ENCODE results near the gene MTSS2.

MTSS2 gene

DNA sequence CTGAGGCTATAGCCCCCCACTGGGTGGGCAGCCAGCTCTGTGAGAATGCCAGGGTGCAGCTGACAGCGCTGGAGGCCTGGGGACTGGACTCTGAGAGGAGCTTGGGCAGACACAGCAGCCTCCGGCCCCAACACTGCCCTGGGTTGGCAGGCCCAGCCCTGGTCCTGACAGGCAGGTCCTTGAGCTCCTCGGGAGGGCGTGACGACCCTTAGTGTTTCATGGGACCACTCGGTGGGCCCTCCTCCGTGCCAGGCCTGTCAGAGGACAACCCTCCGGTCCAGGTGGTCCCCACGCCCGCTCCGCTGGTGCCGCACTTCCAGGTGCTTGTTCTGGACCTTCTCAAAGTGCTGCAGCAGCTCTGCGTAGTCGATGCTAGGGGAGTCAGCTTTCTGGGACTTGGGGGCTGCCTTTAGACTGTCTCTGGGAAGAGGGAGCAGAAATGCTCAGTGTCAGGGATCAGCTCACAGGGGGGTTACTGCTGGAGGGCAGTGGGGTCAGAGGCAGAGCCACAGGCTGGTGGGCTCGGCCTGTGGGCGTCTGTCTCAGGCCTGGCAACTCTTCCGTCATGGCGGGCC is 1.9 kb upstream of the MTSS2 start:
- DNase-seq (ENCODE audit: low read depth in 2 of 3, low spot score in 2 of 3) = no peak

DNA sequence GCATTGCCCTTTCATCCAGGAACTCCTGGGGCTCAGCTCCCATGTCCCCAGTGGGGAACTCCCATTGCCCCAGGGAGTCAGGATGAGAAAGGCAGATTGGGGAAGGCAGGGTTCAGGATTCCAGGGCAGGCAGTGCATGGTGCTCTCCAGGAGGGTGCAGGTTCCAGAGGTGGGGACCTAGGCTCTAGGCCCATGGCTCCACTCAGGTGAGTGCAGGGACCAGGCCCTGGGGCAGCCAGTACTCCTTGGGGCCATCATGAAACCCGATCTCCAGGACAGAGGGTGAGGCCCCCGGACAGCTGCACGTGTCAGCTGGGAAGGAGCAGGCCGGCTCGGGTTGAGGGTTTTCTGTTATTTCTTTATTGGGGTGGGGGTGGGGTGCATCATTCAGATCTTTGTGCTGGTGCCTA is 1.3 kb upstream of the MTSS2 start:
- no peak for DNase-seq (ENCODE audit: low read depth in 2 of 3, low spot score in 2 of 3)

DNA sequence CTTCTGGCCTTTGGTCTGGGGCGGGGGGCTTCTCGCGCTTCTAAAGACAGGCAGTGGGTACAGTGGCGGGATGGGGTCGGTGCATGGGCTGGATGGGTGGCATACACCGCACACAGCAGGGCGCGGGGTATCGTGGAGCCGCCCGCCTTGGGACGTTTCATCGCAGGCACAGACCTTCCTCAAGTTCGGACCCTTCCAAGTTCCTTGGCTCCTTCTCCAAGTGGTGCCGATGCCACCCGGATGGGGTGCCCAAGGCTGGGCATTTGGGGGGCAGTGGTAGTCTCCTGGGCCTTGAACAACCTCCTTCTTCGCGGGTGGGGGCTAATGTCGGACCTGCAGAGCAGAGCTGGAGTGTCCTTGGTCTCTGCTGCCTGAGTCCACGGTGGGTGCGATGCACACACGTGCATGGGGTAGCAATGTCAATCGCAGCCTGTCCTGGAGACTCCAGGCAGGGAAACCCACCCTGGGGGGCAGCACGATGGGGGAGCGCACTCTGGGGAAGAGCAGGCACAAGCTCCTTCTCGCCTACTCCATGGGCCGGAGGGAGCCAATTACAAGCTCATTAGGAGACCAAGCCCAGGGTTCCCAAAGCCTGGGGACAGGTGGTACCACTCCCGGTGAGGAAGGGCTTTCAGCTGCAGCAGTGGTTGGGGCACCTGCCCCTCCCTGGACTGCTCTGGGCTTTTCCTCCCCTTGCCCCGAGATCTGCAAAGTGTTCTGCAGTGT is 686 bp upstream of the MTSS2 start:
- no peak for DNase-seq (ENCODE audit: low read depth in 2 of 3, low spot score in 2 of 3)

DNA sequence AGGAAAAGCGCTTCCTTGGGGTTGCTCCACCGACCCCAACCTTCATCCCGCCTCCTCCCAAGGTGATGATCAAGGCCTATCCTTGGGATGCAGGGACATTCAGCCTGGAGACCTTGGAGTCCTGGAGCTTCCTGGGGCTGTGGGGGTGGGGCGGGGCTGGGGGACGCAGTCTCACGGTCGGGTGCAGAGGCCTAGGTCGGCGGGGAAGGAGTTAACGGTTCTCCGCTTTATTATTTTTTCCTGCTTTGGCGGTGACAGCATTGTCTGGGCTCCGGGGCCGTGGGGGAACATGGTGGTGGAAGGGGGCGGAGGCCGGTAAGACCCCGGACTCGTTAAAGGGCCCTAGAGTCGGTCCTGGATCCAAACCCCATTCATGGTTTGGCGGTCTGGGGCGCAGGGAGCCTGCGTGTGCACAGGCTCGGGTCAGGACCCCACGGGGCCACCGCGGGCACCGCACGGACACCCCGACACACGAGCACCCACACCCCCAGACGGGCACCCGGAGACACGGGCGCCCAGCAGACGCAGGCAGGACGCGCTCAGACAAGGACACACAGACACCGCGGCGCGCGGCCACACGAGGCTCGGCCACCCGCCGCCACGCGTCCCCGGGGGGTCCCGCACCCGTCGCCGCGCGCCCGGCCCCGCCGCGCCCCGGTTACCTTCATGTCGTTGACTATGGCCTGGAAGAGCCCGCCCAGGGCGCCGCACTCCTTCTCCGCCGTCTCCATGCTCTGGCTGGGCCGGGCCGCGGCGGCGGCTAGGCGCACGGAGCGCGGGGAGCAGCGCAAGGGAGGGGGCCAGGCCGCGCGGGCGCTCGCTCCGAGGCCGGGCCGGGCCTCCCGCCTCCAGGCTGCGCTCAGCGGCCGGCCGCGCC is 554 bp downstream of the MTSS2 start:
- DNase-seq (ENCODE audit: low read depth in 2 of 3, low spot score in 2 of 3) = no peak

DNA sequence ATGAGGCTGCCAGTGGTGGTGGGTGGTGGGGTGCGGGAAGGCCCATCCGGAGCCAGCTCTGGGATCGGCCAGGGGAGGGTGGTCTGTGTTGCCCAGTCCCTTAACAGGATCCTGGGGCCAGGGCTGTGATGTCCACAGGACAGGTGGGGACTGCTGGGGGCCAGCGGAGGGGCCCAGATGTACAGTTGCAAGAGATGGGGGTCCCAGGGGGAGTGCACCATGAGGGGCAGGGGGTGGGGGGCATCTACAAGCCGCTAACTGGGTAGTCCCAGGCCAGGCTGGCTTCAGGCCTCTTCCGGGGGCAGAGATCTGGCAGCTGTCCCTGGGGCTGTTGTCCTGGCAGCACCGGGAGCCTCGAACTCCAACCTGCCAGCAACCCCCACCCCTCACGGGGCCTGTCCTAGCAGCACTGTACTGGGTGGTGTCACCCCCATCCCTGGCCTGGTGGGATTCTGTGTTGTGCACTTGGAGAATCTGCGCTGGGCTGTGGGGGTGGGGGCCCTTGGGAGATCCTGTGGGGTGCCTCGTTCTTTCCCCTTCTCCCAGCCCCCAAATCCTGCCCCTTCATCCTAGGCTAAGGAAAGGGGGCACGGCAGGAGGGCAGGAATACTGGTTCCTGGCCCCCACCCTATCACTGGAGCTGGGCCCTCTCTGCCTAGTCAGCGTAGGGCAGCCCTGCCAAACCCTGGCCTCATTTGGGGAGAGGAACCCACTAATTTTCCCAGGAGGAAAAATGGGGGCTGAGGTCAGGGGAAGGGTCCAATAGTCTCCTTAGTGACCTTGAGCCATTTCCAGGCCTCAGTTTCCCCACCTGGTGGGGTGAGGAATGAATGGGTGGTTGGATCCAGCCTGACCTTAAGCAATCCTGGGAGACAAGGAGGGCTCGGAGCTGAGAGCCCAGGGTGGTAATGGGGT is 1.4 kb downstream of the MTSS2 start:
- no peak for DNase-seq (ENCODE audit: low read depth in 2 of 3, low spot score in 2 of 3)

DNA sequence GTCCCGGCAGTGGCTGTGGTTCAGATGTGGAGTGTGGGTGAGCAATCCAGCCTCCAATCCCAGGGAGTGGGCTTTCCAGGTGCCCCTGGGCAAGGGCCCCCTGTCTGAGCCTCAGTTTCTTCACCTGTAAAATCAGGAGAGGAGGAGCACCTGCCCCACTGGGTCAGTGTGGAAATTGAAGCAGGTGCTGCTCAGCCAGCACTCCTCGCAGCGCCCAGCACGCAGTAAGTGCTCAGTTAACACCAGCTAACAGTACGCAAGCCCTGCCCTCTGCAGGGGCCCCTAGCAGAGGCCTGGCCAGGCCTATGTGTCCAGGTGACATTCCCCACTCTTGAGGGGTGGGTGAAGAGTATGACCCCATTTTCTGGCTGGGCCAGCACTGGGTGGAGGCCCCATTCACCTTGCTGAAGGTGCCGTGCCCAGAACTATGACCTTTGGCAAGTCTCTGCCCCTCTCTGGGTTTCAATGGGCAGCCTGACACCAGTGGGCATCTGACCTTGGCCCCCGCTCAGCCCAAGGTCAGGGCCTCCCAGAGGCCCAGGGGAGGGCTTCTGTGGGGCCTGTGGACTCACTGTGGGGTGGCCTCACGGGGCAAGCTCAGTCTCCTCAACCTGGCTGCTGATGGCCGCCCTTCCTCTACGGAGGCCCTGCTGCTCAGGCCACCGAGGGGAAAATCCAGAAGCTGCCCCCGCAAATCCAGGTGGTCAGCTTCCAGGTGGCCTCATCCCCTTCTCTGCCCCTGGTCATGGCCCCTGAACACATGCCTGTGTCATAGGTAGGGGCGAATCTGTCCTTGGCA is 2.5 kb downstream of the MTSS2 start:
- DNase-seq (ENCODE audit: low read depth in 2 of 3, low spot score in 2 of 3) = no peak

DNA sequence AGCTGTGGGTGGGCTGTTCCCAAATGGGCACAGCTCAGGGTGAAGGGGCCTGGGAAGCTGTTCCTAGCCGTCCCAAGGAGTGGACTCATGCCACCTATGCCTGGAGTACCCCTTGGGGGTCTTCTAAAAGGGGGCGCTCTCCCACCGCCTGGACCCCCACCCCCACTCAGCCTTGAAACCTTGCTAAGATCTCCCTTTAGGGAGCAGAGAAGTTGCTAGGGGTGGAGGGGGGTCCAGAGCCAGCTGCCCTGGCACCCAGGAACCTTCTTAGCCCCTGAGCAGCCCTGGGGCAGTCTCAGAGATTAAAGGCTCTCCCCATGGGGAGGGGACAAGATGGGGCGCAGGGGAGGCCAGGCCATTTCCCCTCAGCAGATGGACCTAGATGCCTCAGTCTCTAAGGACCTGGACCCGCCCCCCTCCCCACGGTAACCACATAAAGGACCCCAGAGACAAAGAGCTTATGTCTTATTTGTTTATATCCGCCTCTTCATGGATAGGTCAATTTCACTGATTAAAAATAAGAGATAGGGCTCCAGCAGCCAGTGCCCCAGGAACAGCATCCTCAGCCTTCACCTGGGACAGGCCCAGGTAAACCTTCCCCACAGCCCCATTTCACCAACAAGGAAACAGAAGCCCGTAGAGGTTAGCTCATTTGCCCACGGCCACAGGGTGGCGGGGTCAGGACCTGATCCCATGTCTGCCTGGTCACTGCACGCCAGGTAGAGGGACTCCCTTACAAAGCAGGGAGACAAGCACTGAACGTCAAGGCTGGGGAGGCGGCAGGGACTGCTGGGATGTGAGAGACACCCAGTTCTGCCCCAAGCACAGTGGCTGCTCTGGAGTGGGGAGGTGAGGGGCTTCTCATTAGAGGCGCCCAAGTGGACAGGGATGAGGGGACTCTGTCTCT is 3.4 kb downstream of the MTSS2 start:
- no peak for DNase-seq (ENCODE audit: low read depth in 2 of 3, low spot score in 2 of 3)

DNA sequence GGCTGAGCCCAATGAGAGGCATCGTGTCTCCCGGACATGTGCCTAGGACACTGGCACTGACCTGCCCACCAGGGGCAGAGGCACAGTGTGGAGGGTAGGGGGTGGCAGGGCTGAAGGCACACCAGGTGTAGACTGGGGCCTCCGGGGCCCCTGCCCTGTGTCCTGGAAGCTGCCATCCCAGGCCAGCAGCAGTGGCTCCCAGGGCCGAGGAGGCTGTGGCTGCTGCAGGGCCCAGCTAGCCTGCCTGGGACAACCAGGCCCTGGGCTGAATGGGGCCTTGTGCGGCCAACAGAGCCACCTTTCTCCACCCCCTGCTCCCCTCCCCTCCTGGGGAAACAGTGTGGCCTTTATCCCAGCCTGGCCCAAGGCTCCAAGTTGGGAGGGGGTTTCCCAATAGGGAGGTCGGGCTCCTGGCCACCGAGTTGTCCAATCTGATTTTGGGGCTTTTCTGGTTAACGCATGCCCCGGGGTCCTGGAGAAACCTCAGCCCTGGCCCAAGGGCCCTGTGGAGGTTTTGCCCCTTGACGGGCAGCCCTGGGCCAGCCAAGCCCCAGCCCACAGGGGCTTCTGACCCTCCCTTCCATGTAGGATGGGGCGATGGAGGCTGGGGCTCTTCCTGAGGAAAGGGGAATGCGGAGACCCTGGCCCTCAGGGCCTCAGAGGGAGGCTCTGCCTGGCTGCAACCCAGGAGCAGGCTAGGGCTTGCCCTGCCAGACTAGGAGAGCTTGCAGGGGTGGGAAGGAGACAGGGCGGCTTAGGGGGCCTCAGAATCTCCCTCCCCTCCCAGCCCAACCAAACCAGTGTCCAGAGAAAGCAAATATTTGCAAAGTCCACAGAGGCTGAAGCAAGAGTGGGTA is 4.2 kb downstream of the MTSS2 start:
- no peak for DNase-seq (ENCODE audit: low read depth in 2 of 3, low spot score in 2 of 3)

DNA sequence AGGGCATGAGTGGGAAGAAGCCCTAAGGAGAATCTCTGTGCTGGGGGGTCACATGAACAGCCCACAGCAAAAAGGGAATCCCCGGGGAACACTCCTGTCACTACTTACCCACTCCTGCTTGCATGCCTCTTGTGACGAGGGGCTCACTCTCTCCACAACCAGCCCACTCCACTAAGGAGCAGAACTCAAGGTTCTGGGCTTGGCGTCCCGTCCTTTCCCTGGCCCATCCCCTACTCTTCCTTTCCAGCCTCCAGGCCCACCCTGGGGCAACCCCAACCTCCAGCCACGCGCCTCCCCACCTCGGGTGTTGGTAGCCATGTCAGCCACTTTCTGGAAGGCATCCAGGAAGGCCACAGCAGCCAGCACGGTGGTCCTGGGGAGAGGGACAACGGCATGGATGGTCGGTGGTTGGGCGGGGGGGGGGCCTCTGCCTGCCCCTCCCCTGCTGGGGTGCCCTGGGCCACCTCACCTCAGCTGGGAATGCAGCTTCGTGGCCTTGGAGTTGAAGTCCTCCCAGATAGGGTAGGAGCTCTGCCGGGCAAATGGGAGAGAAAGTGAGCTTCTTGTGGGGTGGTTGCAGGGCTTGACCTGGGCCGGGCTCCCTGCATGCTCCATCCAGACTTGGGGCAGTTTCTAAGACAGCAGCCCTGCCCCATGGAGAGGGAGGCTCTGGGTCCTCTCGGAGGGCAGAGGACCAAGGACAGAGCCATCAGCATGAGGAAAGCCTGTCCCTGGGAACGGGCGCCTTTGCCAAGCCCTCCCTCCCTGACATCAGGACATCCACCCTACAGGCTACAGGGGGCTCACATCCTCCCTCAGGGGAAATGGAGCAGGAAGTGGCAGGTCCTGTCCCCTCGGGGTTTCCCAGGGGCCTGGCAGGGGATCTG is 5.1 kb downstream of the MTSS2 start:
- DNase-seq (ENCODE audit: low read depth in 2 of 3, low spot score in 2 of 3) = no peak

DNA sequence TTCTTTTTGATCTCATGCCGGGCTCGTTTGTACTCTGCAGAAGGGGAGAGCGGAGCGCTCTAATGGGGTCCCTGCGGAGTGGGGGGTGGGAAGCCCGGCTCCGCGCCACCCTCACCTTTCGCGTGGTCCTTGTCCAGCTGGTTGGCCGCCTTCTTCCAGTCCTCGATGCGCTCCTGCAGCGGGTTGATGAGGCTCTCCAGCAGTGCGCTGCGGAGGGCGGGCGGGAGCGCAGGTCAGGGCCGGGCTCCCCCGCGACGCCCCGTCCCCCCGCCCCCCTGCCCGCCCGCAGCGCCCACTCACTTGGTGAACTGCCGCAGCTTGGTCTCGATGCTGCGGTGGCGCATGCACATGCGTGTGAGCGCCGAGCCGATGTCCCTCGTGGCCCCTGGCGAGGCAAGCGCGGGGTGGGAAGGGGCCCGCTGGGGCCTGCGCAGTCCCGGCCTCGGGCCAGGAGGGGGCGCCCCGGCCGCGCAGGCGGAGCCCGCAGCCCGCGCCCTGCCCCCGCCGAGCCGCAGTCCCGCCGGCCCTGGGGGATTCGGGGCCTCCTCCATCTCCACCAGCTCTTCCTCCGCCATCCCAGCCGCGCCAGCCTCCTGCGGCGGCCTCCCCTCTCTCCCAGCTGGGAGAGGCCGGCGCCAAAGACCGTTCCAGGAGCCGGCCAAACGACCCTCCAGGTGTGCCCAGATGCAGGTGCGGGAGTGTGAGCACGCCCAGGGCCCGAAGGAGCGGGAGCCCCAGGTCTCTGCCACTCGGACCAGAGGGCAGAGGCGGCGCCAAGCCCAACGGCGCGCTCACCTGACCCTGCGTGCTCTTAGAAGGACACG is 6.0 kb downstream of the MTSS2 start:
- DNase-seq (ENCODE audit: low read depth in 2 of 3, low spot score in 2 of 3) = no peak

DNA sequence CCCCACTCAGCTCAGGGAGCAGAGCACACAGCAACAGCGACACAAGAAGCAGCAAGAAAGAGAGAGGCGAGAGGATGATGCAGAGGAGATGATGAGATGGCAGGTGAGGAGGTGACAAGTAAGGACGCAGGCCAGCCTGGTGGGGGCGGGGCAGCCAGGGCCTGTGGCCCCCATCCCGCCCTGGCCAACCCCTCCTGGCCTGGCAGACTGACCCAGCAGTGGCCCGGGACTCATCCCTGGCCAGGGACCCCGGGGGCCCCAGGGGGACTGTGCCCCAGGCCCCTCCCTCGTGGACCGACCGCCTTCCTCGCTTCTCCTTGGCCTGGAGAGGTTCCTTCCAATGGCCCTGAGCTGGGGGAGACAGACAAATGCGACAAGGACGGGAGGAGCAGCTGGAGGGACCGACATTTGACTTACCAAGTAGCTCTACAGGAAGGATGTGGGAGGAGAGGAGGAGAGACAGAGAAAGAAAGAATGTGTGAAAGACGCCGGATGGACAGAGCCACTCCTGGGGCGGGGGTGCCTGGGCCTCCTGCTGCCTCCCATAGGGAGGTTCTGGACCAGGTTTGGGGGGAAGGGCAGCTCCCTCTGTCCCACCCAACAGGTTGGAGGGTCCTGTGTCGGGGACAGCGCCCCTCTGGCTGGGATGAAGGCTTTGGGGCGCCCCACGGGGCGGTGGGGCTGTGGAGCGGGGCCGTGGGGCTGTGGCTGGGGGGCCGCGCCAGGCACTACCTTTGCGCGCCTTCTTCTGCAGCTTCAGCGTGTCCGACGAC is 6.8 kb downstream of the MTSS2 start:
- DNase-seq (ENCODE audit: low read depth in 2 of 3, low spot score in 2 of 3) = no peak

DNA sequence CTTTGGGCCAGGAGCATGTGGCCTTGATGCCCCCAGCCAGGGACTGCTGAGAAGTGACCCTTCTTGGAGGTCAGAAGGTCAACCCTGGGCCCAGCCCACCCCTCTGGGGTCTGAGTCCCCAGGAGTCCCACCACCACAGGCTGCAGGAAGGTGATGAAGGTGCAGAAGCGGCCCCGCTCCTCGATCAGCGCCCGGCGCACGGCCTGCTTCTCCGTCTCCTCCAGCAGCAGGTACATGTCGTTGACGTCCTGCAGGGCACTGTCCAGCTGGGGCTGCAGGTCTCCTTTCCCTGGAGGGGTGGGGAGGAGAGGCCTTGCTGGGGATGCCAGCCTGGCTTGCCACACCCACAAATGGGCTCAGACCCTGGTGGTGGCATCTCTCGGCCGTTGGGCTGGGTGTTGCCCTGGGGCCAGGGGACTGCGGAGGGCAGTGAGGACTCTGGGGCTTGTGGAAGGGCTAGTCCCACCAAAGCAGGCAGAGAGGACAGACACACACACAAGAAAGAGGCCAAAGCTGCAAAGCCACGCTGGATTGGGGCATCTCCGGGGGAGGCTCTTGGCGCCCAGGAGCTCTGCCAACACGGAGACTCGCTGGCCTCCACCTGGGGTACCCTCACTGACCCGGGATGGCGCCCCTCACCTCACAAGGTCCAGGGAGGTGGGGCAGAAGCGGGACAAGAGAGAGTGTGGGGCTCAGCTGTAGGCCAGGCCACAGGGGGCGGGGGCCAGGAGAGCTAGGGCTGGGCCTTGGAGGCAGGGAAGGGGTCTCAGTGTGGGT is 7.5 kb downstream of the MTSS2 start:
- DNase-seq (ENCODE audit: low read depth in 2 of 3, low spot score in 2 of 3) = no peak

DNA sequence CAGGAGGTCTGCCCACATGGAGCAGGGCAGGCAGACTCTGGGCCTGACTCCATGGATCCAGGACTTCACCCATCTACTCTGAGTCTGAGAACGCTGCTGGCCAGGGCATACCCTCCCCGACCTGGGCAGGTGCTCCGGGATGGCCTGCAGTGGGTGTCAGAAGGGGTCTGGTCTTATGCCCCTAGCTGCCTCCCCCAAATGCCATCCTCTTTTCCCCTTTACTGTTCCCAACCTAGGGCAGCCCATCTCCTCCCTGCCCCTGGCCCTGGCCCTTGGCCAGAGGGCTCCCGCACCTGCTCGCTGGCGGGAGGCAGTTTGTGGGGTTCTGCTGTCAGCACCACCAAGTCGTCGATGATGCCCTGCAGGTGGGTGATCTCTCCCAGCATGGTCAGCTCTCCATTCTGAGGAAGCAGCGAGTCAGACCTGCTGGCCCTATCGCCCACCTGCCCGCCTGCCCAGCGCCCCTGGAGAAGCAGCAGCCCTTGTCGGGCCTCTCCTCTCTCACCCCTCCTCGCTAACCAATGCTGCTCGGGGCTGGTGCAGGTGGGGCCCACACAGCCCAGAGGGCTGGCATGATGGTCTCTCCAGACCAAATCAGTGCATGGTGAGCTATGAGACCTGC is 8.2 kb downstream of the MTSS2 start:
- no peak for DNase-seq (ENCODE audit: low read depth in 2 of 3, low spot score in 2 of 3)

DNA sequence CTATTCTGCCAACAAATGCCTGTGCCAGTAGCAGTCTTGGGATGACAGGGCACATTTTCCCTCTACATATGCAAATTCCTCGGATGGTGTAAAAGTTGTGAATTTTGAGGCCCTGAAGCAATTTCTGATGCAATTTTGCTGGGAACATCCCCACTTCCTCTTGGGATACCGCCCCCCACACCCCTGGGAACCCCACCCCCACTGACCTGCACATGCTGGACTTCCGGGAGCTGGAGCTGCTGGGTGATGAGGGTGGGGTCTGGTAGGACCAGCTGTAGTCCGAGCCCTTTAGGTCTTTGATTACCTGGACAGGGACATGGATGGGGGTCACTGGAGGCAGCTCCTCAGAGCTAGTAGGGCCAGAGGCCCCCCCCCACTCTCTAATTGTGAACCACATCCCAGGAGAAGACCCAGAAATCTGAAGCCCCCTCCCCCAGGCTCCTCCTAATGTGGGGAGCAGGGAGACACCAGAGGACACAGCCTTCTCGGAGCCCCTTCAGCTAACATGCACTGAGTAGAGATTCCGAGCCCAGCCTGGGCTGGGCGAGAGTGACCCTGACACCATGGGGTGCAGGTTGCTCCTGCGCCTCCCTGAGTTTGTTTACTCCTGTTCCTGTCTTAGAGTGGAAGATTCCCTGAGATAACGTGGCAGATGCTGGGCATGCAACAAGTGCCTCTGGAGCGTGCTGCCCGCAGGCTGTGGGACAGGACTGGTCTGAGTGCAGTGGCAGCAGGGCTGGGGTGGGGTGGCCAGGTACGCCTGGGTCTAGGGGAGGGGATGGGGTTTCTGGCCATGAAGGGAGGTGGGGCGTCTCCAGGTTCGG is 9.0 kb downstream of the MTSS2 start:
- no peak for DNase-seq (ENCODE audit: low read depth in 2 of 3, low spot score in 2 of 3)

Data from activated CD8-positive, alpha-beta memory T cell treated with anti-CD3 and anti-CD28 coated beads for 48 hours (primary cell).